GM21737 (cell line): ENCODE results near the gene TRIM72.
"Not testable (repeated sequence)": the region's sequence is repeated elsewhere in the genome, so short reads cannot be mapped to it uniquely, and the experiment has no call there.

ENCODE experiments used
- ATAC-seq: cut with Tn5 transposase; IDR thresholded peaks from one replicate; pipeline ENCODE4 v1.9.1; 2021; ENCODE audit warnings: mild to moderate bottlenecking, moderate library complexity; ENCODE audit not compliant: unreplicated experiment

TRIM72 gene, protein sequence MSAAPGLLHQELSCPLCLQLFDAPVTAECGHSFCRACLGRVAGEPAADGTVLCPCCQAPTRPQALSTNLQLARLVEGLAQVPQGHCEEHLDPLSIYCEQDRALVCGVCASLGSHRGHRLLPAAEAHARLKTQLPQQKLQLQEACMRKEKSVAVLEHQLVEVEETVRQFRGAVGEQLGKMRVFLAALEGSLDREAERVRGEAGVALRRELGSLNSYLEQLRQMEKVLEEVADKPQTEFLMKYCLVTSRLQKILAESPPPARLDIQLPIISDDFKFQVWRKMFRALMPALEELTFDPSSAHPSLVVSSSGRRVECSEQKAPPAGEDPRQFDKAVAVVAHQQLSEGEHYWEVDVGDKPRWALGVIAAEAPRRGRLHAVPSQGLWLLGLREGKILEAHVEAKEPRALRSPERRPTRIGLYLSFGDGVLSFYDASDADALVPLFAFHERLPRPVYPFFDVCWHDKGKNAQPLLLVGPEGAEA

GRCh38 chr16:31213877-31214707 is at the start of gene TRIM72:
TRIM72 (plus strand) TSS chr16:31214119; CDS start chr16:31214739, 620 bp downstream.
- ATAC-seq, result no peak

DNA sequence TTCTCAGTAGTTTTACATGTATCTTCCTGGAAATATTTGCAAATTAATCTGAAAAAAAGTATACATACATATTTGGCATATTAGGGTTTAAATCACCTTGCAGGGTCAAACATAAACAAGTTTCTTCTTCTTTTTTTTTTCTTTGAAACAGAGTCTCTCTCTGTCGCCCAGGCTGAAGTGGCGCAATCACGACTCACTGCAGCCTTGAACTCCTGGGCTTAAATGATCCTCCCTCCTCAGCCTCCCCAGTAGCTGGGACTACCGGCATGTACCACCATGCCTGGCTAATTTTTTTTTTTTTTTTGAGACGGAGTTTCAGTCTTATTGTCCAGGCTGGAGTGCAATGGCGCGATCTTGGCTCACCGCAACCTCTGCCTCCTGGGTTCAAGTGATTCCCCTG is 46.6 kb upstream of the TRIM72 start:
- ATAC-seq, result no peak

GRCh38 chr16:31168848-31169247 is 45.1 kb upstream of the TRIM72 start:
- ATAC-seq, result no peak

- ATAC-seq, result not testable (repeated sequence)
These were observed 43.9 kb upstream of the TRIM72 start for GRCh38 chr16:31170048-31170447.

DNA sequence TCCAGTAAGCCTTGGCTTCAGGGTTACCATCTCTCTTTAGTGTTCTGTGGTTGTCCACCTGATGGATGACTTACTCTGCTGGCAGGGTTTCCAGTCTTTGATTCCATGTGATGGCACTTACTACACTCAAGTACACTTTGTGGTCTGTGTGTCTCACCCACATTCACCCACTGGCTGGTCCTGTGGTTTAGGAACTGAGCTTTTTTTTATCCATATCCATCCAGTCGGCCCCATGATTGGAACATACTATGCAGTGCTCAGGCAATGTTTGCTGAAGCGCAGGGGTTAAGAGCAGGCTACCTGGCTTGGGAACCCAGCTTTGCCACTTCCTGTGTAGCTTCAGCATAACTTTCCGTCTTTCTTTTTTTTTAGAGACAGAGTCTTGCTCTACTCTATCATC is 36.8 kb upstream of the TRIM72 start:
- no peak for ATAC-seq

DNA sequence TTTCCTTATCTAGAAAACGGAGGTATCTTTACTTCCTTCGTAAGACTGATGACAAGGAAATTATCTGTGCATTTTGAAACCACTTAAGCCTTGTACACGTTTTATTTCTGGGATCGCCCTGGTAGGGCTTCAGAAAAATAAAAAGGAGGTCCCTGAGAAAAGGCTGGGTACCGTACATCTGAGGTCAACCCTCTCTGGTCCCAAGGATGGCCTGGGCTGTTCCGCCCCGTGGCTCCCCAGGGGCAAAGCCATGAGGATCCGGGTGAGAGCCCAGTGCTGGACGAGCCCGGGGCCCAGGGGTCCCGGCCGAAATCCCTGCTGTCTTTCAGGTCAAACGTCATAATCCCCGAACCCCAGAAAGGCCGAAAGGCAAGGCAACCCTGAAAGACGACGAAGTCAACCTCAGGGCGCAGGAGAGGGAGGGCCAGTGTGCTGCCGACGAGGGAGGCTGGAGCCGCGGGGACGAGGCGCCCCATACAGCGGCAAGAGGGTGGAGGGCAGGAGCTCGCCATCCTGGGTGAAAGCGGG is 34.6 kb upstream of the TRIM72 start:
- ATAC-seq, result peak; percentile 2

- ATAC-seq, result peak; percentile 56
These were observed 34.0 kb upstream of the TRIM72 start, which contains the start of gene FUS for GRCh38 chr16:31179747-31180459. FUS (plus strand) TSS chr16:31180139; CDS start chr16:31180215, 76 bp downstream.

- ATAC-seq, result no peak
These were observed 32.7 kb upstream of the TRIM72 start for GRCh38 chr16:31181102-31181830.

- ATAC-seq, result no peak
These were observed 31.5 kb upstream of the TRIM72 start for GRCh38 chr16:31182391-31182790.

DNA sequence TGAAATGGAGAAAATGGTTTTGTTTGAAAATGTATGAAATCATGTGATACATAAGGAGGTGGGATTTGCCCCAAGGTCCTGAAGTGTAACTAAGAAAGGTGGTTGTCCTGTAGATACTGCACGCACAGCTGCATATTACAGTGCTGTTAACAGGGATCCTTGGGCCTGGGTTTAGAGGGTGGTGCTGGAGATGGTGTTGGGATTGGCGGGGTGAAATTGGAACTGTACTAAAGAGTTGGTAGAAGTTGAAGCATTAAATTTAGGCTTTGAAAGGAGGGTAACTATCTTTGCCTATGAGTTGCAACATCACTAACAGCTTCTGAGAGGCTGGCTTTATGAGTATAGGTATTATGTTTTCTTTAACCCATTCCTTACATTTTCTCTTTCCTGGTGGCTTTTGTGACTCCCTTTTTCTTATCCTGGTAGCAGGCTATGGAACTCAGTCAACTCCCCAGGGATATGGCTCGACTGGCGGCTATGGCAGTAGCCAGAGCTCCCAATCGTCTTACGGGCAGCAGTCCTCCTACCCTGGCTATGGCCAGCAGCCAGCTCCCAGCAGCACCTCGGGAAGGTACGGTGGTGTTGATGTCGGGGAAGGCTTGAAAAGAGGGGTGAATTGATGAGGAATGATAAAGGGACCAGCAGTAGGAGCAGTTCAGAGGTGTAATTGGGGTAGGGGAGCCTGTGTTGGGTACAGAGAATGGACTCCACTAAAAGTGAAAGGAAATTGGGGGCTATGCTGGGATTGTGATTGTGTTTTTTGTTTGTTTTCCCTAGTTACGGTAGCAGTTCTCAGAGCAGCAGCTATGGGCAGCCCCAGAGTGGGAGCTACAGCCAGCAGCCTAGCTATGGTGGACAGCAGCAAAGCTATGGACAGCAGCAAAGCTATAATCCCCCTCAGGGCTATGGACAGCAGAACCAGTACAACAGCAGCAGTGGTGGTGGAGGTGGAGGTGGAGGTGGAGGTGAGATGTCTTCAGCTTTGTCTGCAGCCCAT is 30.2 kb upstream of the TRIM72 start:
- no peak for ATAC-seq

GRCh38 chr16:31184888-31185287 is 29.0 kb upstream of the TRIM72 start:
- ATAC-seq, result no peak

- no peak for ATAC-seq
These were observed 28.6 kb upstream of the TRIM72 start for GRCh38 chr16:31185339-31185738.

GRCh38 chr16:31186176-31186575 is 27.7 kb upstream of the TRIM72 start:
- ATAC-seq, result no peak

- ATAC-seq, result no peak
These were observed 26.8 kb upstream of the TRIM72 start for GRCh38 chr16:31186930-31187807.

DNA sequence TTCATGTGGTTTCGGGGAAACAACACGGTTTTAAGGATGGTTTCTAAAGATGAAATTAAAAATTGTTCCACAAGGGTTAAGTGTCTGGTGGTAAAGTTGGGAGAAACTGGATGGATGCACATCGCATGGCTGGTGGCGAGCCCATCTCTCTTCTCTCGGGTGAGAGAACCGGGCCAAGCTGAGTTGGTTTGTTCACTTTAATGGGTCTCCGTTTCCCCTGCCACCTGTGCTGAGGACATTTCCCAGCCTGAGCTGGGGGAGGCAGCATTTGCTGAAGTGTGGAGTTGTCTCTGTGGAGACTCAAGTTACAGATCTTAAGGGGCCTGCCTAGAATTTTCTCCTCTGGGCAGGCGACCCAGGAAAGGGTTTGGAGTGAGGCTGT is 26.1 kb upstream of the TRIM72 start:
- ATAC-seq, result no peak

- ATAC-seq, result no peak
These were observed 25.2 kb upstream of the TRIM72 start for GRCh38 chr16:31188450-31189411.

DNA sequence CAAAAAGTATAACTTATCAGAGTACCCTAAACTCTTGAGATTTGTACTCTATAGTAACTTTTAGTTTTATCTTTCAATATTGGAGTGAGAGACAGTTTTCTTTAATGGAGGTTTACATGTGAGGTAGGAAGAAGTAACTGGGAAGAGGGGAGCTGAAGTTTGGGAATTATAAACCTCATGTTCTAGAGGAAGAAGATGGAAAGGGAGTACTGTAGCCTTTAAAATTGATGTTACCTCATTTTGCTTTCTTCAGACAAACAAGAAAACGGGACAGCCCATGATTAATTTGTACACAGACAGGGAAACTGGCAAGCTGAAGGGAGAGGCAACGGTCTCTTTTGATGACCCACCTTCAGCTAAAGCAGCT is 24.5 kb upstream of the TRIM72 start:
- no peak for ATAC-seq
